ENCODE results near the gene TEX9.

- TF ChIP-seq, protein P1, sequence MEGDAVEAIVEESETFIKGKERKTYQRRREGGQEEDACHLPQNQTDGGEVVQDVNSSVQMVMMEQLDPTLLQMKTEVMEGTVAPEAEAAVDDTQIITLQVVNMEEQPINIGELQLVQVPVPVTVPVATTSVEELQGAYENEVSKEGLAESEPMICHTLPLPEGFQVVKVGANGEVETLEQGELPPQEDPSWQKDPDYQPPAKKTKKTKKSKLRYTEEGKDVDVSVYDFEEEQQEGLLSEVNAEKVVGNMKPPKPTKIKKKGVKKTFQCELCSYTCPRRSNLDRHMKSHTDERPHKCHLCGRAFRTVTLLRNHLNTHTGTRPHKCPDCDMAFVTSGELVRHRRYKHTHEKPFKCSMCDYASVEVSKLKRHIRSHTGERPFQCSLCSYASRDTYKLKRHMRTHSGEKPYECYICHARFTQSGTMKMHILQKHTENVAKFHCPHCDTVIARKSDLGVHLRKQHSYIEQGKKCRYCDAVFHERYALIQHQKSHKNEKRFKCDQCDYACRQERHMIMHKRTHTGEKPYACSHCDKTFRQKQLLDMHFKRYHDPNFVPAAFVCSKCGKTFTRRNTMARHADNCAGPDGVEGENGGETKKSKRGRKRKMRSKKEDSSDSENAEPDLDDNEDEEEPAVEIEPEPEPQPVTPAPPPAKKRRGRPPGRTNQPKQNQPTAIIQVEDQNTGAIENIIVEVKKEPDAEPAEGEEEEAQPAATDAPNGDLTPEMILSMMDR (IDR thresholded peaks at IDR 0.05): no peak
- TF ChIP-seq POLR2AphosphoS5 (IDR thresholded peaks at IDR 0.05): no peak
These were observed 40.0 kb upstream of the TEX9 start for GRCh38 chr15:56325186-56325585.
